ENCODE data around the gene ACER2.
A peak's percentile ranks its signal among the peaks of the same experiment; 100 is the strongest.

Gene ACER2

DNA sequence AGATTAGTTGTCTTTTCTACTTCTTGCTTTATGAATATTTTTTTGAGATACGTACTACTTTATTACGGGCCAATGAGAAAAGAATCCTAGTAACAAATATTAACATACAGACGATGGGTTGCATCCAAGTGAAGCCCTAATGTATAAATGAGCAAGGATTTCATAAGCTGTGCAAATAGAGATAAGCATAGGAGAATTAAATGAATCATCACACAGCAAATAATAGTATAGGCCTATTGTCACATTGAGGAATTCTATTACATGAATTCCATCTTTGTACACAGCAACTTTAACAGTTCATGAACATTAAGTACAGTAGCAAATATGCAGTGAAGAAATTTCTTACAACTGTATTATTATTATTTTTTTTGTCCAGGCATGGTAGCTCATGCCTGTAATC is 78.0 kb downstream of the ACER2 start:
- ATAC-seq (no peak), DNase-seq (no peak)

GRCh38 chr9:19488721-19489120 is 79.9 kb downstream of the ACER2 start:
- ATAC-seq (no peak), DNase-seq (no peak)

GRCh38 chr9:19490269-19490668 is 81.5 kb downstream of the ACER2 start:
- DNase-seq (no peak), ATAC-seq (no peak)

DNA sequence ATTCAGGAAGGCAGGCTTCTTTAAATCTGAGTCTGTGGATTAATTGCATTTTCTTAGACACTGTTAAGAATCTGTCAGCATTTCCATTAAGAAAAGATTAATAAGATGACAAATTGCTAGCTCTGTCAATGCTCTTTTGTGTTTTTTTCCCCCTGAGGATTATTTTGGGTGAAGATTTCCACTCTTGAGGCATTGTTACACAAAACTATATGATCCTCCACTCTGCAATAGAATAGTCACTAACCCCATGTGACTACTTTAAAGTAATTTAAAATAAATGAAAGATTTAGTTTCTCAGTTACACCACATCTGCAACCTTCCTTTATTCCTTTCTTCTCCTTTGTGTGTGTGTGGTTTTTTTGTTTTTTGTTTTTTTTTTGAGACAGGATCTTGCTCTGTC is 82.0 kb downstream of the ACER2 start:
- ATAC-seq (no peak), DNase-seq (no peak)

GRCh38 chr9:19492775-19493173 is 84.0 kb downstream of the ACER2 start:
- no peak for ATAC-seq
- no peak for DNase-seq

GRCh38 chr9:19493174-19493811 is 84.5 kb downstream of the ACER2 start:
- peak; percentile 40 for DNase-seq
- peak; percentile 72 for ATAC-seq

GRCh38 chr9:19493876-19494275 is 85.1 kb downstream of the ACER2 start:
- ATAC-seq (no peak), DNase-seq (no peak)

- no peak for ATAC-seq
- no peak for DNase-seq
These were observed 86.6 kb downstream of the ACER2 start for GRCh38 chr9:19495186-19496028.

DNA sequence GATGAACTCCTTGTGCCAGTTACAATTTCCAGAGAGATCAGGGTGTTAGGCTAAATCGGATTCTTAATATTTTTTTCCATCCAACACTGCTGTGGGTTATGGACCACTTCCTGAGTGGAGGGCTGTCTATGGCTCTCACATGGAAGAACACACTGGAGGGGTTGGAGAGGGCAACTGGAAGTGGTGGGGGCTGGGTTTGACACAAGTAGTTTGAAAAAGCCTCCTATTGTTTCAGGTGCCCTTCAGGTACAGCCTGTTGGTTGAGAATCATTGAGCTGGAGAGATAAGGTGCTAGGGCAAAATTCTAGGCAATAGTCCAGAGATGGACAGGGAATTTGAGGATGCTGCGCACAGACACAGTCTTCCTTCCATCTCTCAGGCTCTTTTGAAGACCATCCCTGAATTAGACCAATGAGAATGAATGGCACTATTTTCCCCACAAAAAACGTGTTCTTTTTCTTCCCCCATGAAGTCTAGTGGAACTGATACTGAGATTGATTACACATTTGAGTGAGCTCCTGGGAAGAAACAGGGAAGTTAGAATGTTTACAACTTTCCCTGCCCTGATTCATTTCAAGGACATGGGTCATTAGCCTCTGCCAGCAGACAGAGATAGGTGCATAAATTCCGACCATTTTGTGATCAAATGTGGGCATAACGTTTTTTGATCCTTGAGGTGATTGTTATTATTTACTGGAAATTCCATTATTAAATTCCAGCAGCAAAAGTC is 87.7 kb downstream of the ACER2 start:
- DNase-seq (no peak), ATAC-seq (no peak)

GRCh38 chr9:19497276-19497675 is 88.5 kb downstream of the ACER2 start:
- DNase-seq (no peak), ATAC-seq (no peak)

DNA sequence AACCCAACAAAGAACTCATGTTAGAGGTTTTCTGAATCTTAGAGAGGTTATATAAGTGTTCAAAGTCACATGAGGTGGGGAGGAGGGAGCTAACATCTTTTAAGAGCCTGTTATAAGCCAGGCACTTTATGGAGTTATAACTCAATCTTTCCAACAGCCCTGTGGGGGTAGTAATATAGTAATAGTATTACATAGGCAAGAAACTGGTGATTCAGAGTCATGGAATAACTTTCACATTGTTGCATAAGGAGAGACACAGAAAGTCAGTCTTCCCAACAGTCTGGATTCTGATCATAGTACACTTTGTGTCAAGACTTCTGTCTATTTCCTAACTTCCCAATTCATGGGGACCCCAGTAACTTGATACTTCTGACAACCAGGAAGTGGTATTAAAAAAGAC is 89.2 kb downstream of the ACER2 start:
- ATAC-seq (no peak), DNase-seq (no peak)

Data from stimulated activated naive CD8-positive, alpha-beta T cell treated with anti-CD3 and anti-CD28 coated beads, Interleukin-15, Interleukin-2, amounts not matched to agents 100 U/mL and 50 U/mL, for 24 hours (primary cell).